Nephron progenitor cell (in vitro differentiated cells): ENCODE data around the gene AFTPH.
A peak's percentile ranks its signal among the peaks of the same experiment; 100 is the strongest.

Experiments used
- DNase-seq: peaks from one replicate; pipeline ENCODE4 v3.0.0; 2021
- H3K27ac Mint-ChIP-seq: 2 replicates; pipeline ENCODE4 v1.8.0; 2021; ENCODE audit warnings: mild to moderate bottlenecking, moderate library complexity, mixed read lengths
- H3K27me3 Mint-ChIP-seq: 2 replicates; pipeline ENCODE4 v1.8.0; 2021; ENCODE audit warnings: mild to moderate bottlenecking, low read depth, mixed read lengths; ENCODE audit not compliant: poor library complexity
- H3K36me3 Mint-ChIP-seq: 2 replicates; pipeline ENCODE4 v1.8.0; 2021; ENCODE audit warnings: low read depth, mixed read lengths
- H3K4me1 Mint-ChIP-seq: 2 replicates; pipeline ENCODE4 v1.8.0; 2021; ENCODE audit warnings: mixed read lengths
- H3K4me3 Mint-ChIP-seq: 2 replicates; pipeline ENCODE4 v1.8.0; 2021; ENCODE audit warnings: mild to moderate bottlenecking, moderate library complexity, mixed read lengths
- H3K9me3 Mint-ChIP-seq: 2 replicates; pipeline ENCODE4 v1.8.0; 2021; ENCODE audit warnings: mild to moderate bottlenecking, moderate library complexity, mixed read lengths
- CTCF ChIP-seq: fragments of 200-600 bp; sonication (generic); IDR thresholded peaks from 2 replicates; pipeline ENCODE4 v1.5.0; 2021; ENCODE audit warnings: antibody characterized with exemption

Gene AFTPH

GRCh38 chr2:64609227-64609941 is 85.3 kb downstream of the AFTPH start:
- Mint-ChIP-seq H3K4me1 (peaks cover 13% of the 10 kb centered on the region), H3K27me3 (peaks cover 30% of the 10 kb centered on the region), H3K27ac (no peak overlapping the region)

GRCh38 chr2:64609942-64610281 is 85.8 kb downstream of the AFTPH start:
- Mint-ChIP-seq H3K4me3 (peak overlapping the region; percentile 68), H3K36me3 (no peaks in the 10 kb centered on the region), H3K9me3 (peaks cover under 1% of the 10 kb centered on the region), H3K4me1 (peaks cover 13% of the 10 kb centered on the region), H3K27ac (no peak overlapping the region), H3K27me3 (peaks cover 30% of the 10 kb centered on the region)
- TF ChIP-seq CTCF = no peak
- no peak for DNase-seq

More at GRCh38 chr2:64609227-64609941, 85.3 kb downstream of the AFTPH start:
- peak overlapping the region; percentile 68 for H3K4me3 Mint-ChIP-seq
- TF ChIP-seq CTCF = no peak
- peak; percentile 74 for DNase-seq
- H3K36me3 Mint-ChIP-seq = peaks cover 4% of the 10 kb centered on the region
- peaks cover 6% of the 10 kb centered on the region for H3K9me3 Mint-ChIP-seq

DNA sequence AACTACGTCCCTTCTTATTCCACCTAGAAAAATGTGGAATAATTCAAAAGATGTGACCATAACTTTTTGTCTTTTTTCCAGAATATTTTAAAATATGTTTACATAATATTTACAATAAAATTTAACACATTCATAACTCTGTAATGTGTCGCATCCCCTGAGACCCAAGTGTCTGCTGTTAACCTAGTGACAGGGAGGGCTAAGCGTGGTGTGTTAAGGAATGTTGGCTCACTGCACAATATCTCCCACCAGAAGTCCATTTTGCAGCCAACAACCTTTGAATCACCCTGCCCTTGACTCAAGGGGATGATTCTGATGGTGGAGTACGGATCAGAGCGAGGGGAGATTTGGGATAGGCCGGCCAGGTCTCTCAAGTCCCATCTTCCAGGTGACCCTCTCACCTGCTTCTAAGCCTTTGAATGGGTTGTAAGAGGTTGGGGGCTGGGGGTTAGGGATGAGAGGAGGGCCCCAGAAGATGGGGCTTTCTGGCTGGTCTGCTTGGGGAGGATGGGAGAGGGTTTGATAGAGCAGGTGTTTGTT is 86.3 kb downstream of the AFTPH start:
- H3K9me3 Mint-ChIP-seq = no peaks in the 10 kb centered on the region
- H3K36me3 Mint-ChIP-seq = no peaks in the 10 kb centered on the region
- no peak overlapping the region for H3K27ac Mint-ChIP-seq
- no peak overlapping the region for H3K4me3 Mint-ChIP-seq
- no peak for DNase-seq
- peaks cover 30% of the 10 kb centered on the region for H3K27me3 Mint-ChIP-seq
- no peak for TF ChIP-seq CTCF
- H3K4me1 Mint-ChIP-seq = peaks cover 13% of the 10 kb centered on the region

- H3K4me1 Mint-ChIP-seq = peaks cover 20% of the 10 kb centered on the region
- no peak for DNase-seq
- no peak overlapping the region for H3K27ac Mint-ChIP-seq
- no peaks in the 10 kb centered on the region for H3K9me3 Mint-ChIP-seq
- H3K27me3 Mint-ChIP-seq = peaks cover 30% of the 10 kb centered on the region
- H3K36me3 Mint-ChIP-seq = no peaks in the 10 kb centered on the region
- TF ChIP-seq CTCF = no peak
- no peak overlapping the region for H3K4me3 Mint-ChIP-seq
These were observed 88.6 kb downstream of the AFTPH start for GRCh38 chr2:64612575-64613195.

GRCh38 chr2:64613276-64613675 is 89.1 kb downstream of the AFTPH start:
- H3K27me3 Mint-ChIP-seq = peaks cover 30% of the 10 kb centered on the region
- H3K9me3 Mint-ChIP-seq = no peaks in the 10 kb centered on the region
- no peak overlapping the region for H3K27ac Mint-ChIP-seq
- no peak for DNase-seq
- H3K4me1 Mint-ChIP-seq = peaks cover 26% of the 10 kb centered on the region
- H3K36me3 Mint-ChIP-seq = no peaks in the 10 kb centered on the region
- no peak overlapping the region for H3K4me3 Mint-ChIP-seq
- TF ChIP-seq CTCF = no peak
